Measurements from ENCODE around the gene ATRNL1. TPM values are rescaled to one million over a fixed set of nuclear protein-coding genes. Genes with fewer than 3 reads are reported as not detected.
"Not testable (repeated sequence)": the region's sequence is repeated elsewhere in the genome, so short reads cannot be mapped to it uniquely, and the experiment has no call there.

The ATRNL1 gene
- total and polyA plus RNA-seq, 10 donors: 0.29 to 6.3 (median 2.2) TPM

DNA sequence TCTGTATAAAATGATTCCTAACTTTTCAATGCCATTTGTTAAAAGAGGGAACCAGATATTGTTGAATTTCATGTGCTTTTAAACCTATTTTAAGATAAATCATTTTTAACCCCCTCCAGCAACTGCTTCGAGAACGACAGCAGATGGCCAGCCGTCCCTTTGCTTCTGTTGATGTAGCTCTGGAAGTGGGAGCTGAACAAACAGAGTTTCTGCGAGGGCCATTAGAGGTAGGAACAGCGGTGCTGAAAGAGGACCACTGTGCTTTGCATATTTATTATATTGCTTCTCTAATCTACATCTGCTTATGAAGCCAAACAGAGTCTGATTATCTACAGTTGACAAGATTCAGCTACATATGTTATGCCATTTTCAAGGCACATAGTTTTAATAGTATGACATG is 634.0 kb downstream of the ATRNL1 start:
- H3K4me1 ChIP-seq: no peaks in the 10 kb centered on the region
- no peak overlapping the region for H3K4me3 ChIP-seq
- TF ChIP-seq, protein P1, sequence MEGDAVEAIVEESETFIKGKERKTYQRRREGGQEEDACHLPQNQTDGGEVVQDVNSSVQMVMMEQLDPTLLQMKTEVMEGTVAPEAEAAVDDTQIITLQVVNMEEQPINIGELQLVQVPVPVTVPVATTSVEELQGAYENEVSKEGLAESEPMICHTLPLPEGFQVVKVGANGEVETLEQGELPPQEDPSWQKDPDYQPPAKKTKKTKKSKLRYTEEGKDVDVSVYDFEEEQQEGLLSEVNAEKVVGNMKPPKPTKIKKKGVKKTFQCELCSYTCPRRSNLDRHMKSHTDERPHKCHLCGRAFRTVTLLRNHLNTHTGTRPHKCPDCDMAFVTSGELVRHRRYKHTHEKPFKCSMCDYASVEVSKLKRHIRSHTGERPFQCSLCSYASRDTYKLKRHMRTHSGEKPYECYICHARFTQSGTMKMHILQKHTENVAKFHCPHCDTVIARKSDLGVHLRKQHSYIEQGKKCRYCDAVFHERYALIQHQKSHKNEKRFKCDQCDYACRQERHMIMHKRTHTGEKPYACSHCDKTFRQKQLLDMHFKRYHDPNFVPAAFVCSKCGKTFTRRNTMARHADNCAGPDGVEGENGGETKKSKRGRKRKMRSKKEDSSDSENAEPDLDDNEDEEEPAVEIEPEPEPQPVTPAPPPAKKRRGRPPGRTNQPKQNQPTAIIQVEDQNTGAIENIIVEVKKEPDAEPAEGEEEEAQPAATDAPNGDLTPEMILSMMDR (IDR thresholded peaks at IDR 0.05 in 8 of 11, conservative IDR thresholded peaks at IDR 0.05 in 3 of 11): no peak
- TF ChIP-seq POLR2AphosphoS5 (IDR thresholded peaks at IDR 0.05) (no peak), POLR2A (IDR thresholded peaks at IDR 0.05) (no peak)
- WGBS, 5 donors: 83 to 96% (median 88%) methylated on average over 5 of the region's 5 CpGs
- H3K9me3 ChIP-seq: no peaks in the 10 kb centered on the region
- no peak overlapping the region for H3K27ac ChIP-seq
- no peak for DNase-seq
- no peaks in the 10 kb centered on the region for H3K36me3 ChIP-seq
- H3K27me3 ChIP-seq (replicated peaks in 1 of 7): no peaks in the 10 kb centered on the region
- intact Hi-C loops (cut with DNase I; ENCODE audit: low total_unique reads): no loop called here

DNA sequence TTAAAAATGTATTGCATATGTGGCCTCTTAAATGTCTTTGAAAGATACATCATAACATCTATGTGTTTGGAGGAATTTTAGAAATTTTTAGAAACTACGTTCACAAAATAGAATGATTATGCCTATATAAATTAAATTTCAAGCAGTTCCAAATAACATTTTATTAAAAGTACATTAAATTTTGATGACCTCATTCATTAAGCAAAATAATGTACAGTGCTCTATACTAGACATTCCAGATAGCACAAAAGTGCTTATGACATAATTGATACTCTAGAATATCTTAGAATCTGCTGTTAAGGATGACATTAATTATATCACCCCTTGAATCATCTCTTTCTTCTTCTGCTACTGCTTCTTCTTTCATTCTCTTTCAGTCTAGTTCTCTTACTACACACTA is 650.9 kb downstream of the ATRNL1 start:
- Histone ChIP-seq H3K27ac (no peak overlapping the region), H3K4me3 (no peak overlapping the region), H3K9me3 (no peaks in the 10 kb centered on the region), H3K36me3 (no peaks in the 10 kb centered on the region), H3K27me3 (replicated peaks in 1 of 7) (no peaks in the 10 kb centered on the region), H3K4me1 (no peaks in the 10 kb centered on the region)
- WGBS, 5 donors: 86 to 98% (median 89%) methylated on average over 1 of the region's 1 CpG
- intact Hi-C loops (cut with DNase I; ENCODE audit: low total_unique reads): no loop called here
- DNase-seq: no peak
- TF ChIP-seq POLR2A (IDR thresholded peaks at IDR 0.05): no peak
- TF ChIP-seq POLR2AphosphoS5 (IDR thresholded peaks at IDR 0.05): no peak
- TF ChIP-seq, protein P1 (IDR thresholded peaks at IDR 0.05 in 8 of 11, conservative IDR thresholded peaks at IDR 0.05 in 3 of 11): no peak

DNA sequence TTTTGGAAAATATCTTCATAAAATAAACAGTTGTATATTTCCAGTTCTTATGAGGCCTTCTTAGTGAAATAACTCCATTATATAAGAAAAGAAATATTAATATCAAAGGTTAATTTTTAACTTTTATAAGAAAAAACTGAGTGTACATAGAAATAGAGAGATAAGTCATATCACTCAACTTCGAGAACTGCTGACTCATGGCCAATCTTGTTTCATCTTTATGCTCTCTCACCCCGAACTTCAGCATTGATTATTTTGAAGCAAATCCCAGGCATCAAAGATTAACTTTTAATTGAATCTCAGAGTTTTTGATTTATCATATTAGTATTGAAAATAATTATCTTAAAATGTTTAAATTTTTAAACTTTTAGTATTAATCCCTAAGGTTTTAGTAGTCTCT is 652.8 kb downstream of the ATRNL1 start:
- Histone ChIP-seq H3K36me3 (no peaks in the 10 kb centered on the region), H3K27me3 (replicated peaks in 1 of 7) (no peaks in the 10 kb centered on the region), H3K27ac (no peak overlapping the region), H3K4me3 (no peak overlapping the region), H3K9me3 (peaks cover 0 to 3% (median 0%) of the 10 kb centered on the region in 8 donors), H3K4me1 (no peaks in the 10 kb centered on the region)
- DNase-seq: no peak
- 60 to 73% (median 71%) methylated on average over 2 of the region's 2 CpGs for WGBS, 5 donors
- intact Hi-C loops (cut with DNase I; ENCODE audit: low total_unique reads): no loop called here
- TF ChIP-seq POLR2AphosphoS5 (IDR thresholded peaks at IDR 0.05): no peak
- TF ChIP-seq, protein P1 (IDR thresholded peaks at IDR 0.05 in 8 of 11, conservative IDR thresholded peaks at IDR 0.05 in 3 of 11): no peak
- TF ChIP-seq POLR2A (IDR thresholded peaks at IDR 0.05): no peak

DNA sequence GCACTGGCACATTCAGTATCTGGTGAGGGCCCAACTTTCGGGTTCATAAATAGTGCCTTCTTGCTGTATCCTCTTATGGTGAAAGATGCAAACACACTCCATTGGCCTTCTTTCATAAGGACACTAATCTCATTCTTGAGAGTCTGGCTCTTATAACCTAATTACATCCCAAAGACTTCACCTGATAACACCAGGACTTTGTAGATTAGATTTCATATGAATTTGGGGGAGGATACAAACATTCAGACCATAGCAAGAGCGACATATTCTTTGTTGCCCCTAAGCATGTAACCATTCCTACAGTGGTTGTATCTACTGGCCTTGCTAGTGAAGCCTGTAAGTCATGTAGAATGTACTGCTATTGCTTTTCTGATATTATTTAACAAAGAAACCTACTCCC is 654.6 kb downstream of the ATRNL1 start:
- Histone ChIP-seq H3K9me3 (peaks cover 0 to 5% (median 0%) of the 10 kb centered on the region in 8 donors), H3K36me3 (no peaks in the 10 kb centered on the region), H3K27me3 (replicated peaks in 1 of 7) (no peaks in the 10 kb centered on the region), H3K4me1 (no peaks in the 10 kb centered on the region), H3K27ac (no peak overlapping the region), H3K4me3 (no peak overlapping the region)
- 78 to 88% (median 84%) methylated on average over 2 of the region's 2 CpGs for WGBS, 5 donors
- no peak for DNase-seq
- TF ChIP-seq POLR2AphosphoS5 (IDR thresholded peaks at IDR 0.05): no peak
- TF ChIP-seq POLR2A (IDR thresholded peaks at IDR 0.05): no peak
- TF ChIP-seq, protein P1 (IDR thresholded peaks at IDR 0.05 in 8 of 11, conservative IDR thresholded peaks at IDR 0.05 in 3 of 11): no peak
- intact Hi-C loops (cut with DNase I; ENCODE audit: low total_unique reads): no loop called here

DNA sequence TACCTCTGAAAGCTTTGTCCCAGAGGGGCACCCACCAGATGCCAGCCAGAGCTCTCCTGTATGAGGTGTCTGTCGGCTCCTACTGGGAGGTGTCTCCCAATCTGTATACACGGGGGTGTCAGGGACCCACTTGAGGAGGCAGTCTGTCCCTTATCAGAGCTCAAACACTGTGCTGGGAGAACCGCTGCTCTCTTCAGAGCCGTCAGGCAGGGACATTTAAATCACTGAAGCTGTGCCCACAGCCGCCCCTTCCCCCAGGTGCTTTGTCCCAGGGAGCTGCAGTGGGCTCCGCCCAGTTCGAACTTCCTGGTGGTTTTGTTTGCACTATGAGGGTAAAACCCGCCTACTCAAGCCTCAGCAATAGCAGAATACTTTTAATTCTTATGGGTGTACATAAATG is 665.3 kb downstream of the ATRNL1 start:
- DNase-seq; H3K36me3 ChIP-seq; H3K27ac ChIP-seq; H3K4me3 ChIP-seq; H3K4me1 ChIP-seq; H3K27me3 ChIP-seq (replicated peaks in 1 of 7); intact Hi-C loops (cut with DNase I; ENCODE audit: low total_unique reads): not testable (repeated sequence)
- 64 to 69% (median 65%) methylated on average over 5 to 8 of the region's 8 CpGs for WGBS, 5 donors
- peaks cover 0 to 11% (median 3%) of the 10 kb centered on the region in 8 donors for H3K9me3 ChIP-seq
